Measurements from ENCODE around the gene FMN2. TPM values are rescaled to one million over a fixed set of nuclear protein-coding genes. Genes with fewer than 3 reads are reported as not detected.

The FMN2 gene
- total RNA-seq, 1 experiment from 2014 or later = 0.59 TPM

DNA sequence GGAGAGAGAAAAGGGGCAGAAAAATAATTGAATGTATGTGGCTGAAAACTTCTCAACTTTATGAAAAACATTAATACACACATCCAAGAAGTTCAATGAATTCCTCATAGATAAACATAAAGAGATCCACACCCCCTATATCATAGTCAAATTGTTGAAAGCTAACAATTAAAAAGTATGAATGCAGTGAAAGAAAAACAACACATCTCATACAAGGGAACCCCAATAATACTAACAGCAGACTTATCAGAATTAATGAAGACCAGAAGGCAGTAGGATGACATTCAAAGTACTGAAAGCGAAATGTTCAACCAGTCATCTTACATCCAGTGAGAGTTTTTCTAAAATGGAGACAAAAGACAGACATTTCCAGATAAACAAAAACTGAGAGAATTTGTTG lies 134.4 kb downstream of the FMN2 start:
- Histone ChIP-seq H3K79me1 (ENCODE audit: insufficient read depth, low read depth, low read length, poor library complexity, severe bottlenecking) (no peaks in the 10 kb centered on the region), H2BK120ac (ENCODE audit: low read depth, low read length, poor library complexity, severe bottlenecking) (no peak overlapping the region), H2AFZ (ENCODE audit: low read length) (no peak overlapping the region), H4K20me1 (ENCODE audit: control insufficient read depth, insufficient read depth, insufficient read length) (no peaks in the 10 kb centered on the region), H3K23me2 (ENCODE audit: insufficient read length, low read depth, low read length, poor library complexity, severe bottlenecking) (no peaks in the 10 kb centered on the region), H3K4ac (ENCODE audit: low read depth, low read length) (no peak overlapping the region), H3K56ac (ENCODE audit: insufficient read length, low read depth, low read length) (no peak overlapping the region), H3K9me3 (ENCODE audit: control insufficient read depth, low read depth, low read length) (no peaks in the 10 kb centered on the region), H3K18ac (ENCODE audit: insufficient read length, low read depth, low read length) (no peak overlapping the region), H3K4me2 (ENCODE audit: insufficient read depth, insufficient read length, low read length) (no peak overlapping the region), H2BK20ac (ENCODE audit: low read depth, low read length, poor library complexity, severe bottlenecking) (no peak overlapping the region), H4K5ac (ENCODE audit: insufficient read length, low read depth, low read length) (no peak overlapping the region), H2BK5ac (ENCODE audit: insufficient read length, low read length) (no peak overlapping the region), H2BK12ac (ENCODE audit: insufficient read length, low read depth, low read length) (no peak overlapping the region), H2AK5ac (ENCODE audit: insufficient read length, low read length) (no peak overlapping the region), H3T11ph (ENCODE audit: low read length) (no peak overlapping the region), H4K91ac (ENCODE audit: insufficient read length, low read depth, low read length) (no peak overlapping the region), H2BK15ac (ENCODE audit: low read depth, low read length) (no peak overlapping the region), H3K9ac (ENCODE audit: extremely low read depth, insufficient read length, low read length) (no peak overlapping the region), H4K8ac (replicated peaks; ENCODE audit: insufficient read length, low read depth, low read length) (no peak overlapping the region), H3K14ac (ENCODE audit: insufficient read depth, low read length) (no peak overlapping the region), H3K23ac (ENCODE audit: insufficient read length, low read depth, low read length) (no peak overlapping the region), H3K79me2 (ENCODE audit: insufficient read depth, low read length) (no peaks in the 10 kb centered on the region), H3K27me3 (ENCODE audit: insufficient read depth, low read length) (no peaks in the 10 kb centered on the region), H3K27ac (ENCODE audit: insufficient read length, low read depth, low read length) (no peak overlapping the region), H3K4me1 (ENCODE audit: insufficient read depth, low read length) (no peaks in the 10 kb centered on the region)
- TF ChIP-seq, protein P1, sequence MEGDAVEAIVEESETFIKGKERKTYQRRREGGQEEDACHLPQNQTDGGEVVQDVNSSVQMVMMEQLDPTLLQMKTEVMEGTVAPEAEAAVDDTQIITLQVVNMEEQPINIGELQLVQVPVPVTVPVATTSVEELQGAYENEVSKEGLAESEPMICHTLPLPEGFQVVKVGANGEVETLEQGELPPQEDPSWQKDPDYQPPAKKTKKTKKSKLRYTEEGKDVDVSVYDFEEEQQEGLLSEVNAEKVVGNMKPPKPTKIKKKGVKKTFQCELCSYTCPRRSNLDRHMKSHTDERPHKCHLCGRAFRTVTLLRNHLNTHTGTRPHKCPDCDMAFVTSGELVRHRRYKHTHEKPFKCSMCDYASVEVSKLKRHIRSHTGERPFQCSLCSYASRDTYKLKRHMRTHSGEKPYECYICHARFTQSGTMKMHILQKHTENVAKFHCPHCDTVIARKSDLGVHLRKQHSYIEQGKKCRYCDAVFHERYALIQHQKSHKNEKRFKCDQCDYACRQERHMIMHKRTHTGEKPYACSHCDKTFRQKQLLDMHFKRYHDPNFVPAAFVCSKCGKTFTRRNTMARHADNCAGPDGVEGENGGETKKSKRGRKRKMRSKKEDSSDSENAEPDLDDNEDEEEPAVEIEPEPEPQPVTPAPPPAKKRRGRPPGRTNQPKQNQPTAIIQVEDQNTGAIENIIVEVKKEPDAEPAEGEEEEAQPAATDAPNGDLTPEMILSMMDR (conservative IDR thresholded peaks at IDR 0.05) = no peak
- Mint-ChIP-seq H3K9me3 (peaks cover 20 to 27% of the 10 kb centered on the region in 2 experiments), H3K4me3 (no peak overlapping the region), H3K36me3 (ENCODE audit: insufficient read depth in 1 of 3, low read depth in 3 of 3) (peaks cover 0 to 19% (median 8%) of the 10 kb centered on the region in 3 experiments; a peak in 5 of 7 replicates), H3K4me1 (no peaks in the 10 kb centered on the region), H3K27me3 (ENCODE audit: low read depth) (no peaks in the 10 kb centered on the region), H3K27ac (no peak overlapping the region)
- DNase-seq = no peak
- no CpG with 5 or more reads among the region's 1 CpG for WGBS (ENCODE audit: extremely low coverage, insufficient read length, low lambda C conversion rate)
